Astrocyte of the spinal cord (primary cell): ENCODE results near the gene YBX1.

Source experiments
- DNase-seq: peaks from one replicate; pipeline ENCODE4 v3.0.0; 2011; ENCODE audit warnings: low read depth, low spot score
- H3K4me3 ChIP-seq: 2 replicates; pipeline ENCODE4 v1.5.1; 2011; ENCODE audit warnings: low read depth, mild to moderate bottlenecking, low read length, moderate library complexity
- CTCF ChIP-seq: IDR thresholded peaks from 2 replicates; pipeline ENCODE4 v1.5.1; 2012; ENCODE audit warnings: low read depth, mild to moderate bottlenecking, low read length, inconsistent platforms
- in situ Hi-C: cut with HindIII; loops from 2 replicates; pipeline ENCODE4 v1.10.0; 2017; ENCODE audit warnings: low sequenced_read_pairs

YBX1 gene

GRCh38 chr1:42660907-42661500, 21.2 kb upstream of the YBX1 start:
- H3K4me3 ChIP-seq, result no peak overlapping the region
- in situ Hi-C loops, result no loop called here
- no peak for DNase-seq
- TF ChIP-seq CTCF, result no peak

GRCh38 chr1:42669936-42670335, 12.3 kb upstream of the YBX1 start:
- TF ChIP-seq CTCF, result no peak
- no peak for DNase-seq
- in situ Hi-C loops, result no loop called here
- no peak overlapping the region for H3K4me3 ChIP-seq

GRCh38 chr1:42670425-42670824, 11.8 kb upstream of the YBX1 start:
- no peak for TF ChIP-seq CTCF
- DNase-seq, result no peak
- in situ Hi-C loops, result no loop called here
- no peak overlapping the region for H3K4me3 ChIP-seq

- no peak for DNase-seq
- no peak for TF ChIP-seq CTCF
- in situ Hi-C loops, result no loop called here
Measured at GRCh38 chr1:42674214-42674613, 8.0 kb upstream of the YBX1 start.

GRCh38 chr1:42674682-42675081, 7.5 kb upstream of the YBX1 start:
- TF ChIP-seq CTCF, result no peak
- no peak for DNase-seq
- H3K4me3 ChIP-seq, result no peak overlapping the region
- in situ Hi-C loops, result no loop called here

More at GRCh38 chr1:42674214-42674613, 8.0 kb upstream of the YBX1 start:
- no peak overlapping the region for H3K4me3 ChIP-seq

- no peak overlapping the region for H3K4me3 ChIP-seq
- no peak for DNase-seq
- in situ Hi-C loops, result no loop called here
- TF ChIP-seq CTCF, result no peak
Measured at GRCh38 chr1:42675467-42675866, 6.8 kb upstream of the YBX1 start.
